Activated effector memory CD4-positive, alpha-beta T cell treated with Interleukin-2 at 50 U/mL for 16 hours (primary cell): ENCODE data around the gene TFRC.
"Not testable (repeated sequence)": the region's sequence is repeated elsewhere in the genome, so short reads cannot be mapped to it uniquely, and the experiment has no call there.

Experiments
- DNase-seq: peaks from one replicate; pipeline ENCODE4 v3.0.0-alpha.2; 2020

The TFRC gene

DNA sequence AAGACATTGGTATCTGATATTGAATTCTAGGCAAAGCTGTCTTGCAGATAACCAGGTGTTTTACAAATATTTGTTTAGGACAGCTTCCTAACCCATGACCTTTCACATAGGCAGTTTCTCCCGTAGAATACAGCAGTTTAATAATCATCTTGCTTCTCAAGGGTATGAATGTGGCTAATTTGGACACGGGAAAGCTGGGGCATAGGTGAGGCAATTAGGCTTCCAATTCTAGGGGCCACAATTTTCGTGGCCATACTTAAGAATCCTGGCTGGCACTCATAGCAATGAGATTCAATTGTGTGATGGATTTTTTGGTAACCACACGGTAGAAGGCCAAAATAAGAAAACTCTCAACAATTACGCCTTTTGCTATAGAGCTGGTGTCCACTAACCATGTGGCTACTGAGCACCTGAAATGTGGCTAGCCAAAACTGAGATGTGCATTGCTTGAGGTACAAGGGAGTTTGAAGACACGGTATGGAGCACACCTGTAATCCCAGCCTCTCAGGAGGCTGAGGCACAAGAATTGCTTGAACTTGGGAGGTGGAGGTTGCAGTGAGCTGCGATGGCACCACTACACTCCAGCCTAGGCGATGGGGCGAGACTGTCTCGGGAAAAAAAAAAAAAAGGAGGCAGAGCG is 34.4 kb downstream of the TFRC start:
- DNase-seq = no peak

DNA sequence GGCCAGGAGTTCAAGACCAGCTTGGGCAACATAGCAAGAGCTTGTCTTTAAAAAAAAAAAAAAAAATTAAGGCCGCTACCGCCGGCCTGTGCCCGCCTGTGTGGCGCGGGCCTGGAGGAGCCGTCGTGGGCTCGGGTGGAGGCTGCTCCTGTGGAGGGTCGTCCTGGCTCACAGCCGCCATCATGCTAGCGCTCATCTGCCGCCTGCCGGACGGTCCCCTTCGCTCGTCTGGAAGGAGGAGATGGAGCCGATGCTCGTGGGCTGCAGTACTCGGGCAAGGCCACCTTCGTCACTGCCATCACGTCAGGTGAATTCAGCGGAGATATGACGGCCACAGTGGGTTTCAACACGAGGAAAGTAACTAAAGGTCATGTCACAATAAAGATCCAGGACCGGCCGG is 37.4 kb downstream of the TFRC start:
- no peak for DNase-seq

DNA sequence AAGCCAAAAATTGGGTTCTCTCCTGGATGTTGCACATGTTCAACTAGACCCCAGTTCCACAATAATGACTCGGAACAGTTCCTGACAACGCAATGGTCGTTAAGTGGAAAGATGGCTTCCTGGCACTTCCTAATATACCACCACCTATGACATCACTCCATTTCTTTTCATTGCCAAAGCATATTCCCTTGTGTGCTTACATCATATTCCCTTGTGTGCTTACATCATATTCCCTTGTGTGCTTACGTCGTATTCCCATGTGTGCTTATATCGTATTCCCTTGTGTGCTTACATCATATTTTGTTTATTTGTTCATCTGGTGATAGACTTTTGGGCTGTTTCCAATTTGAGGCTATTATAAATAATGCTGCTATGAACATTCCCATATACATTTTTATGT is 39.2 kb downstream of the TFRC start:
- no peak for DNase-seq

DNA sequence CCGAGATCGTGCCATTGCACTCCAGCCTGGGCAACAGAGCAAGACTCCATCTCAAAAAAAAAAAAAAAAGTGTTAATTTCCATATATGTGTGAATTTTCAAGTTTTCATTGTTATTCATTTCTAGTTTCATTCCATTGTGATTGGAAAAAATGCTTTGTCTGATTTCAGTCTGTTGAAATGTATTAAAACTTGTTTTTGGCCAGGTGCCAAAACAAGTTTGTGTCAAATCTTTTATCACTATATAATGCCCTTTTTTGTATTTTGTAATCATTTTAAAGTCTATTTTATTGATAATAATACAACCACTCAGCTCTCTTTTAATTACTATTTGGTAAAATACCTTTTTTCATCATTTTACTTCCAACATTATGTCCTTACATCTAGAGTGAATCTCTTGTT is 42.5 kb downstream of the TFRC start:
- no peak for DNase-seq

DNA sequence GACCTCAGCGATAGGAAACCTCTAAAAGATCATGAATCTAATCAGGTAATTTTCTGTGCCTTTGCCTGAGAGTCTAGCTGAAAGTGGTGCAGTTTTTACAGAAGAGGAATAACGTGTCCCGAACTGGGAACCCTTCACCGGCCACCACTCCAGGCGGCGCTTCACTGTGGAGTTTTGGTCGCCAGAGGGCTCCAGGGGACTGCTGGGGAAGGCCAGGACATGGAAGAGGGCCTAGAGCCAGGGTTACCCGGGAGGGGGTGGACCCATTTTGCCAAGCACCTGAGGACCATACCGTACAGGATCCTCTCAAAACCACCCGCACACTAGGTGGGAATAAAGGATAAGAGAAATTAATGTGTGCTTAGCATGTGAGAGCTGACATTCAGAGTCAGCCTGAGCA is 55.8 kb downstream of the TFRC start:
- DNase-seq = not testable (repeated sequence)

DNA sequence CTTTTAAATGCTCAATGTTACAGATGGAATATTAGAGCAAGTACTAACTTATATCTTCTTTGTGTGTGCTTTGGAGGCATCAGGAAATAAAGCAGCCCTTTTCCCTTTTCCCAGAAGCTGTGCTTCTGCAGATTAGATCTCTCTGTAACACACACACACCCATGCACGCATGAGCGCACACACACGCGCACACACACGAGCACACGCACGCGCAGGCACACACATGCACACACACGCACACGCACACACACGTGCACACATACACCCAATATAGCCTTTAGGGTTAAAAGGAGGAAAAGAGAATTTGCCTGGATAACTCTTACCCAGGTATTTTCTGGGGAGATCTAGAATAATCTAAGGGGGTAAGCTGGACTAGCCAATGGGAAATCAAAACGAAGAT is 56.9 kb downstream of the TFRC start:
- no peak for DNase-seq

DNA sequence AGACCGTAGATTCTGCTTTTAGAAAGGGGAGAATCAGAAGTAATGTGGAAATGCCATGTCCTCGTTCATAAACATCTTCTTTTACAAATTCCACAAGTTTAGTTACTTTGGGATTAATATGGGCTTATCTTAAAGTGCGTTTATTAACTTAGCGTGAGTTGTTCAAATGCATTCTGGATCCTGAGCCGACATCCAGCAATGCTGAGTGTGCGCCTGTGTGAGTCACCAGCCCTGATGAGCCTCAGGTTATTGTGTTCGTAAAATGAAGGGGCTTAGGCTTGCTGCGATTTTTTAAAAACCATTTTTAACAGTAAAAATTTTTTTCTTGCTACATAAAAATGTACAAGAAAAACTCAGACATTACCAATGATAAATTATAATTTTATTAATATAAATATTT is 57.9 kb downstream of the TFRC start:
- DNase-seq = no peak

DNA sequence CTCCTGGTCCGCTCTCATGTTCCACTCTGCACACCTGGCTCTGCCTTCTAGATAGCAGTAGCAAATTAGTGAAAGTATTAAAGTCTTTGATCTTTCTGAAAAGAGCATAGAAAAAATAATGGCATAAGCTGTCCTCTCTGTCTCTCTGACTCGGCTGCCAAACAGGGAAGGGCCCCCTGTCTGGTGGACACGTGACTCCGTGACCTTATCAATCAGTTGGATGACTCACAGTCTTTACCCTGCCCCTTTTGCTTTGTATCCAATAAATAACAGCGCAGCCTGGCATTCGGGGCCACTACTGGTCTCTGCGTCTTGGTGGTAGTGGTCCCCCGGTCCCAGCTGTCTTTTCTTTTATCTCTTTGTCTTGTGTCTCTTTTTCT is 59.4 kb downstream of the TFRC start:
- DNase-seq = not testable (repeated sequence)

DNA sequence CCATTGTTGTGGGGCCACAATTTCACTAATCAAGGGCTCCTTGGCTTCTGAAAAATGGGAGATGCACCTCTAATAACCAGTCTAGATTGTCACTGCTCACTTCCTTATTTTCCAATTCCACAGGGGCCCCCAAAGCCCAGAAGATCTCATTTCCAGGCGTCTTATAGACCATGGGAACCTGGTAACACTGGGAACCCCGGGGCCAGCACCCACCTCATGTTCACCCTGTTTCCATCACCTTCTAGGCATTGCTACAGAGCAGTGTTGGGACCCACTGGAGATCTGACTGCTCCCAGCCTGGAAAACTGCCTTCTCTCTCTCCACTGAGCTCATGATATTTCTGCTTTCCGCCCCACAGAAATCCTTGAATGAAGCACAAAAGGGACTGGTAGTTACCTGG is 61.5 kb downstream of the TFRC start:
- no peak for DNase-seq

DNA sequence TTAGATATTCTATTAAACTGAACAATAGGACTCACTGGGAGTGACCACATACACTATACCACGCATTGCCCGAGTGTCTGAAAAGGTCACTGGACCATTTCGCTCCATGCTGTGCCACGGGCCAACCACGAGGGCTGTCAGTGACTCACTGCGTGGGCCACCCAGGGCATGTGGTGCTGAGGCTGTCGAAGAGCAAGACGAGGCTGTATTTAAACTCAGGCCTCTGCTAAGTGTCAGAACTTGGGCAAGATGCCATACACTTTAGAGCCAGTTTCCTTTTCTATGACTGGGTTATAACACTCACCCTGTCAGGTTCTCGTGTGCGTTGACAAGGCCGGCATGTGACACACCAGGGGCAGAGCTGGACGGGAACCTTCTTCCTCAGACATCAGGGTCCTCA is 62.3 kb downstream of the TFRC start:
- not testable (repeated sequence) for DNase-seq

DNA sequence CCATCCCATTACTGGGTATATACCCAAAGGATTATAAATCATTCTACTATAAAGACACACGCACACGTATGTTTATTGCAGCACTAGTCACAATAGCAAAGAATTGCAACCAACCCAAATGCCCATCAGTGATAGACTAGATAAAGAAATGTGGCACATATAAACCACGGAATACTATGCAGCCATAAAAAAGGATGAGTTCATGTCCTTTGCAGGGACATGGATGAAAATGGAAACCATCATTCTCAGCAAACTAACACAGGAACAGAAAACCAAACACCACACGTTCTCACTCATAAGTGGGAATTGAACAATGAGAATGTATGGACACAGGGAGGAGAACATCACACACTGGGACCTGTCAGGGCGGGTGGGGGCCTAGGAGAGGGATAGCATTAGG is 63.7 kb downstream of the TFRC start:
- DNase-seq = not testable (repeated sequence)

DNA sequence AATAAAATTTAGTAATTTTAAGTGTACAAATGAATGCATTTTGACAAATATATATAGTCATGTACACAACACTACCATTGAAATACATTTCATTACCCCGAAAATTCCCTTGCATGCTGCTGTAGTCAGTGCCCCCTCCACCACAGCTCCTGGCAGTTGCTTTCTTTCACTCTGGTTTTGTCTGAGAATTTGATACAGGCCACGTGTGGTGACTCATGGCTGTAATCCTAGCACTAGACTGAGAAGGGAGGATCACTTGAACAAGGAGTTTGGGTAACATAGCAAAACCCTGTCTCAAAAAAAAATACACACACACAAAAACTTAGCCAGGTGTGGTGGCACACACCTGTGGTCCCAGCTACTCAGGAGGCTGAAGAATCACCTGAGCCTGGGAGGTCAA is 65.4 kb downstream of the TFRC start:
- DNase-seq = no peak

DNA sequence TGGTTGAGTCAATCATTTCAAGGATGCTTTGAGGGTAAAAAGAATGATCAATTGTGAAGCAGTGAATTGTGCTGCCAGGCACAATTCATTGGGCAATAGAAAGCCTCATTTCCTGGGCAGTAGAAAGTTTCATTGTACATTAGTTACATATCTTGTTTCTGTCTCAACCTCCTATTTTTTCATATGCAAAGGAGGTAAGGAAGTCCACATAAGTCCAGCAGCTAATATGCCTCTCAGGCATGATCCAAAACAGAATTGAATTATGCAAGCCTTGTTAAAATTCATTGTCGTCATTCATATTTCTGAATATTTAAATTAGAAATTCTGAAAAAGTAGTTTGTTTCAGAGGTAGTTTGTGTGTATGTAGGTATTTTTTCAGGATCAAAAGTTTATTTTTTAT is 65.8 kb downstream of the TFRC start:
- DNase-seq = no peak

DNA sequence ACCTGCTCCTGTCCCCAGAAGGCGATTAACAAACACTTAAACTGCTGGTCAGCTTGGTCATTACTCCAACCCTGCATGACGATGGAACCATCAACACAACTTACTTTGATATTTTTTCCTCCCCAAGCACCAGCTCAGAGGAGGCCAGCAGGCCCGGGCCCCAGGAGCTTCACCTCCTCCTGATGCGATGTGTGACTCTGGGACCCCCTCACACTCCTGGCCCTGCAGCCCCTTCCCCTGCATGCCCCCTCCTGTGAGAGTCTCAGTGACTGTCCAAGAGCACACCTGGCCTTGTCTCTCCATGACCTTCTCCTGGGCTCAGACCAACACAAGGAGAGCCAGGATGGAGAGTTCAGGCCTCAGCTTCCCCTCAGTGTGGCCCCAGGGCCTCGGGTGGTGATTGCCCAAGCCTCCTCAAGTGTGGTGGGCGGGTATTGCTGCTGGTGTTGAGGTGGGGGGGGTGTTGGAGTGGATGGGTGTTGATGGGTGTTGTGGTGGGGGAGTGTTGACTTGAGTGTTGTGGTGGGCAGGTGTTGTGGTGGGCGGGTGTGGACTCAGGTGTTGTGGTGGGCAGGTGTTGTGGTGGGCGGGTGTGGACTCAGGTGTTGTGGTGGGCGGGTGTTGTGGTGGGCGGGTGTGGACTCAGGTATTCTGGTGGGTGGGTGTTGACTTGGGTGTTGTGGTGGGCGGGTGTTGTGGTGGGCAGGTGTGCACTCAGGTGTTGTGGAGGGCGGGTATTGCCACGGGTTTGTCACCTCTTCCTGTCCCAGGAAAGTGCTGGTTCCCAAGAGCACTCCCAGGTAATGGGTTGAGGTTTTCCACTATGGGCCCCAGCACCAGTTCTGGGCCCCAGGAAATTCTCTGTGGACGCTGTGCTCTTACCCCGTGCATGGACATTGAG is 68.1 kb downstream of the TFRC start:
- DNase-seq = no peak

DNA sequence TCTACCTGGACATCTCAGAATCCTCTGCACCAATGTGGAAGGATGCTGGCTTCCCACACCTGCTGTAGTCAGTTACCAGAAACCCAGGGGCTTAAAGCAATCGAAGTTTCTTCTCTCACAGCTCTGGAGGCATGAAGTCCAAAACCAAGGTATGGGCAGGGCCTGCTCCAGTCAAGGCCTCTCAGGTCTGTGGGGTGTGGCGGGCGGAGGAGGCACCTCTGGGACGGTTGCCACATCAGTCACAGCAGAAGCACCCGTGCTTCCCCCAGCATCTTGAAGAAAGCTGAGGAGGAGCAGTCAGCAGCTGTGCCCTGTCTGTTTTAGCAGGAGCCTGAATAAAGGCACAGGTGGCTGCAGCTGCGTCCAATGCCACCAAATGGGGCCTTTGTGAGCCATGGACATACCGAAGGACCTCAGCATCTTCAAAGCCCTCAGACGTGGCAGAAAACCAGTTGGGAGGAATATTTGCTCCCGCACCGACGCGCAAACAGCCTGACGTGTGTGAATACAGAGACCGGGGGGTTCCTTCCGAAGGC is 68.9 kb downstream of the TFRC start:
- DNase-seq = no peak

DNA sequence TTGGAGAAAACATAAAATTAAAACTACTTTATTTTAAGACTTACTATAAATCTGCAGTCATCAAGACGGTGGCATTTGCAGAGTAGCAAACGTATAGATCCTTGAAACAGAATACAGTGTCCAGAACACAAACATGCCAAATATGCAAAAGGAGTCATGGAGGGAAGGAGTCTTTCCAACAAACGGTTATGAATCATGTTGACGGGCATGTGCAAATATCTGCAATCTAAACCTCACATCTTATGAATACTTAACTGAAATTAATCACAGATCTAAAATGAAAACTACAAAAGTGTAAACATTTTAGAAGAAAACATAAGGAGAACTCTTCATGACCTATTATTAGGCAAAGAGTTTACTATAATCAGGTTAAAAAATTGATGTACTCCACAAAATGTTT is 69.4 kb downstream of the TFRC start:
- no peak for DNase-seq

DNA sequence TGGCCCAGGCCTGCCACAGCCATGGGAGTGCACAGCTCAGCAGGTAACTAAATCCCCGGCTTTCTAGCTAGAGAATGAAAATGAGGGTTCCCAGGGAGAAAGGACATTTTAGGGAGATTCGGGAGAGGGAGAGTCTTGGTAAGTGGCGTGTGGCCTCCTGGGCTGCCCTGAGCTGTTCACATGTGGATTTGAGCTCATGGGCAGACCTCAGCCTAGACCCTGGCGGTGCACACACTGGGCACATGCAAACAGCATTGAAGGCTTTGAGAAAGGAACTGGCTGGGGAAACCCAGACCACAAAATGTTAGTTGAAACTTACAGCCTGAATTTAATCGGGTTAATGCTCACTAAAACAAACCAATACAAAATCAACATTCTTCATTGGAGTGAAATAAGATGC is 72.4 kb downstream of the TFRC start:
- DNase-seq = no peak

DNA sequence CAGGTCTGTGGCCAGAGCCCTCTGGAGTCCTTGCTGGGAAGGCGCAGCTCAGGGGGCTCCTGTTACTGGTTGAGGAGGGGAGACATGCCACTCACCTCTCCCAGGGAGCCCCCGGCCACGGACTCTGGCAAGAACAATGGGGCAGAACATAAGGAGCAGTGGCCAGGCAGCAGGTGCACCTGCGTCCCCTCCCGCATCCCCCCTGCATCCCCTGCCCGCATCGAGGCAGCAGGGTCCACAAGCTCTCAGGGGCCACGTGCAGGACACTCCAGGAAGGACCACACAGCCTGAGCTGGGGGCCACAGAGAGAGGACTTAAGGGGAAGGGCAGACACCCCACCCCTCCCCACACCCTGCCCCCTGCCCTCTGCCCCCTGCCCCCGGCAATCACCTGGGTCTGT is 73.0 kb downstream of the TFRC start:
- DNase-seq = no peak

DNA sequence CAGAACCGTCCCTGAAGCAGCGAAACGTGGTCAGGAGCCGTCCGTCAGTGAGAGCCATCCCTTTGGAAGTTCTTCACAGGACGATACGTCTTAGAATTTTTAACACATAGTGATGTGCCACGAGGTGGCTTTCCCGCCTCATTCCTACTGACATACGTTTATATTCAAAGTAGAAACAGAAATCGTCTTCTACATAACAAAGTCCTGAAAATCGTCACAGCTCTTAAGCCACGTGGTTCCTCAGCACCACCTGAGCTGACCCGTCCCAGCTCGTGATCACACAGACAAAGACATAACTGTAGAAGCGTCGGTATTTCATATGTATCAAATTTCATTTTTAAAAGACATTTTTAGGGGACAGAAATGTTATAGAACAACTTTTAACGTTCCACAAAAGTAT is 73.5 kb downstream of the TFRC start:
- DNase-seq = no peak

DNA sequence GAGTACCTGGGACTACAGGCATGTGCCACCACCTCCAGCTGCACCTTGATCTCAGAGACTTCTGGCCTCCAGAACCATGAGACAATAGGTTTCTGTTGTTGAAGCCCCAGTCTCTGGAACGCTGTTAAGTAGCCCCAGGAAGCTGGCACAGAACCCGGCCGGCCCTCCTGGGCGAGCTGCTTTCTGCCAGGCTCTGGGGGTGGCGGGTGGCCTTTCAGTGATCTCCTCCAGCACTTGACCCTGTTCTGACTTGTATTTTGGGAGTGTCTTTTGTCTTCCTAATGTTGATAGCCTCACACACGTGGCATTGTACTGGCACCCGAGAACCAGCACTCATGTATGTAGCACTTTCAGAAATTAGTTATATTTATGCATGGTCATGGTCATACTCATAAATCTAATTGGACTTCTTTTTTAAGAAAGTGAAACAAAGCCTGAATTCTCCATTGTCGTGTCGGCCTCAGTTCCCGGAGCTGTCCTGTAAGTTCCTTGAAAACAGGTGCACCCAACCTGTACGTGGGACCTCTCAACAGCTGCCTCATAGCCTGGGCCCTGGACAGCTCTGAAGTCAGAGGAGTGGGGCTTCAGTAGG is 74.0 kb downstream of the TFRC start:
- no peak for DNase-seq

DNA sequence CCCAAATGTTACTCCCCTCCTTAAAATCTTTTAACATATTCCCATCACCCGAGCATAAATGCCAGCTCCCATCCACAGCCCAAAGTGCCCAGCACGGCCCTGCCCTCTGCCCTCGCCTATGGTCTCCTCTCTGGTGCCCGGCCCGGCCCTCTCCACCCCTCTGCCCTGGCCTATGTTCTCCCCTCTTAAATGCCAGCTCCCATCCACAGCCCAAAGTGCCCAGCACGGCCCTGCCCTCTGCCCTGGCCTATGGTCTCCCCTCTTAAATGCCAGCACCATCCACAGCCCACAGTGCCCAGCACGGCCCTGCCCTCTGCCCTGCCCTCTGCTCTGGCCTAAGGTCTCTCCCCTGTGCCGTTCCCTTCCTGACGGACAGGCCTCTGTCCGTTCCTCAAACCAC is 76.6 kb downstream of the TFRC start:
- DNase-seq = not testable (repeated sequence)

DNA sequence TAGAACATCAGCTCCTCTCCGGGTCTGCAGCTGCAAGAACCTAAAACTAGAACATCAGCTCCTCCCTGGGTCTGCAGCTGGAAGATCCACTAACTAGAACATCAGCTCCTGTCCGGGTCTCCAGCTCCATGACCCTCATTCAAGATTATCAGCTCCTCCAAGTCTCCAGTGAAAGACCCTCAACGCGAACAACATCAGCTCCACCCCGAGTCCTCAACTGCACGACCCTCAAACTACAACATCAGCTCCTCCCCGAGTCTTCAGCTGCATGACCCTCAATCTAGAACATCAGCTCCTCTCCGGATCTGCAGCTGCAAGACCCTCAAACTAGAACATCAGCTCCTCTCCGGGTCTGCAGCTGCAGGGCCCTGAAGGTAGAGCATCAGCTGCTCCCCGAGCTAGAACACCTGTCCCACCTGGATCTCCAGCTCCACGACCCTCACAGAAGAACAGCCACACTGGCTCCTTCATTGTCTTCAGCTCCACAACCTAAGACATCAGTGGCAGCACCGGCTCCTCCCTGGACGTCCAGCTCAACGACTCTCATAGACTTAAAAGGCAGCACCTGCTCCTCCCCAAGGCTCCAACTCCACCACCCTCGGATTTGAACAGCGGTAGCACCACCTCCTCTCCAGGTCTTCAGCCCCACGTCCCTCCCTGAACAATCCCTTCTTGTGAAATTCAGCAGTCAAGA is 77.4 kb downstream of the TFRC start:
- DNase-seq = not testable (repeated sequence)

DNA sequence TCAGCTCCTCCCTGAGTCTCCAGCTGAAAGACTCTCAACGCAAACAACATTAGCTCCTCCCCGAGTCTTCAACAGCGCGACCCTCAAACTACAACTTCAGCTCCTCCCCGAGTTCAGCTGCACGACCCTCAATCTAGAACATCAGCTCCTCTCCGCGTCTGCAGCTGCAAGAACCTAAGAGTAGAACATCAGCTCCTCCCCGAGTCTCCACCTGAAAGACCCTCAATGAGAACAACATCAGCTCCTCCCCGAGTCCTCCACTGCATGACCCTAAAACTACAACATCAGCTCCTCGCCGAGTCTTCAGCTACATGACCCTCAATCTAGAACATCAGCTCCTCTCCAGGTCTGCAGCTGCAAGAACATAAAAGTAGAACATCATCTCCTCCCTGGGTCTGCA is 78.3 kb downstream of the TFRC start:
- no peak for DNase-seq
